ENCODE measurements around the gene SHISA8.

DNA sequence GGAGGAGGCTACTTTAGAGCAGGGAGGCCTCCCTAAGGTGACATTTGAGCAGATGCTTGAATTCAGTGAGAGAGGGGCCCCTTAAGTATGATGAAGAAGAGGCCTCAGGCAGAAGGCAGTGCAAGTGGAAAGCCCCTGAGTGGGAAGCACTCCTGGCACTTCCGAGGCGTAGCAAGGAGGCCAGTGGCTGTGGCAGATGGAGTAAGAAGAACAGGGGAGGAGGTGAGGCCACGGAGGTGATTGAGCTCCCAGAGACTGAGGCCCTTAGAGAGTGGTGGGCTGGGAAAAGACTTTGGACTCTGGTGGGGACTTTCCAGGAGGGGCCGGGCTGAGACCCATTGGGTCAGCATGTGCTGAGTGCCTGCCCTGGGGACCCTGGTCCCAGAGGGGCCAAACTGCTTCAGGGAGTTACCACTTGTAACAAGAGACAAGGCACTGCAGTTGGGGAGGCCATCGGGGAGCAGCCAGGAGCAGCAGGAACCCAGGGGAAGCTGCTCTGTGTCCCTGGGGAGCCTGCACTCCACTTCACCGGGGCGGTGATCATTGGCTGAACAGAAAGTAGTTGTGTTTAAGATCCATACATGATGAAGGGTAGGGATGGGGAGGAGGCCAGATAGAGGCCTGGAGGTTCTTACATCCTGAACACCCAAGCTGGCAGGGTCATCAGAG lies 34.6 kb upstream of the SHISA8 start:
- TF ChIP-seq POLR2AphosphoS5 (IDR thresholded peaks at IDR 0.05; ENCODE audit: insufficient read depth in 1 of 2, low read depth in 1 of 2), result no peak
- TF ChIP-seq, protein P1, sequence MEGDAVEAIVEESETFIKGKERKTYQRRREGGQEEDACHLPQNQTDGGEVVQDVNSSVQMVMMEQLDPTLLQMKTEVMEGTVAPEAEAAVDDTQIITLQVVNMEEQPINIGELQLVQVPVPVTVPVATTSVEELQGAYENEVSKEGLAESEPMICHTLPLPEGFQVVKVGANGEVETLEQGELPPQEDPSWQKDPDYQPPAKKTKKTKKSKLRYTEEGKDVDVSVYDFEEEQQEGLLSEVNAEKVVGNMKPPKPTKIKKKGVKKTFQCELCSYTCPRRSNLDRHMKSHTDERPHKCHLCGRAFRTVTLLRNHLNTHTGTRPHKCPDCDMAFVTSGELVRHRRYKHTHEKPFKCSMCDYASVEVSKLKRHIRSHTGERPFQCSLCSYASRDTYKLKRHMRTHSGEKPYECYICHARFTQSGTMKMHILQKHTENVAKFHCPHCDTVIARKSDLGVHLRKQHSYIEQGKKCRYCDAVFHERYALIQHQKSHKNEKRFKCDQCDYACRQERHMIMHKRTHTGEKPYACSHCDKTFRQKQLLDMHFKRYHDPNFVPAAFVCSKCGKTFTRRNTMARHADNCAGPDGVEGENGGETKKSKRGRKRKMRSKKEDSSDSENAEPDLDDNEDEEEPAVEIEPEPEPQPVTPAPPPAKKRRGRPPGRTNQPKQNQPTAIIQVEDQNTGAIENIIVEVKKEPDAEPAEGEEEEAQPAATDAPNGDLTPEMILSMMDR (IDR thresholded peaks at IDR 0.05), result no peak
- no peak for TF ChIP-seq POLR2A (IDR thresholded peaks at IDR 0.05)

Measured in vagina (tissue), 2 donors.